HCT116 (cell line): ENCODE measurements around the gene SETD1B. TPM values are rescaled to one million over a fixed set of nuclear protein-coding genes. Genes with fewer than 3 reads are reported as not detected.

ENCODE experiments used
- ATAC-seq: fragments of 200-7000 bp; cut with Tn5 transposase; 2 replicates; pipeline ENCODE4 v1.9.1; 2020; ENCODE audit warnings: mild to moderate bottlenecking, moderate library complexity
- Bru-seq: library from RNA; stranded (reverse); fragments of 400-500 nt; gene quantifications from one replicate; lab custom pipeline; 2021; lab: Mats Ljungman, UMichigan
- BruChase-seq, 2 experiments: library from RNA; stranded (reverse); fragments of 400-500 nt; gene quantifications; one replicate each; lab custom pipeline; 2021; lab: Mats Ljungman, UMichigan
- BruUV-seq: library from RNA; stranded (reverse); fragments of 400-500 nt; replicated peaks from 2 replicates; lab custom pipeline; 2021; lab: Mats Ljungman, UMichigan
- CTCF ChIA-PET: fragments of 300-600 bp; sonication (Branson Sonifier 250); formaldehyde crosslinking; loops from one replicate; lab custom pipeline; 2021; ENCODE audit warnings: antibody characterized with exemption; lab: Charles Lee
- POLR2A ChIA-PET: fragments of 300-600, 350-600 bp; sonication (Branson Sonifier 250); formaldehyde crosslinking; loops from one replicate; lab custom pipeline; 2021; ENCODE audit warnings: antibody characterized with exemption; lab: Charles Lee
- RAD21 ChIA-PET, 2 experiments: fragments of 300-600 bp; sonication (Branson Sonifier 250); formaldehyde crosslinking; loops; one replicate each; lab custom pipeline; 2023; ENCODE audit warnings: low total read pairs in 2 of 2; ENCODE audit not compliant: uncharacterized antibody in 2 of 2, unreplicated experiment in 2 of 2, low non-redundant PET in 1 of 2; lab: Charles Lee
- DNase-seq: peaks from one replicate; pipeline ENCODE4 v3.0.0-alpha.2; 2010; ENCODE audit warnings: low read depth, low spot score
- H2AFZ ChIP-seq: fragments of 200-600 bp; shearing (Covaris generic), sonication (generic); 2 replicates; pipeline ENCODE4 v1.6.1; 2017; ENCODE audit warnings: low read depth, mixed run types, mixed read lengths, antibody characterized with exemption, low read length; ENCODE audit not compliant: poor library complexity, severe bottlenecking
- H3K27ac ChIP-seq: 2 replicates; pipeline ENCODE4 v1.5.1; 2012; ENCODE audit warnings: low read depth, low read length
- H3K27me3 ChIP-seq: fragments of 200-600 bp; sonication (generic); 2 replicates; pipeline ENCODE4 v1.6.1; 2016; ENCODE audit warnings: mixed run types, low read length, mixed read lengths; ENCODE audit not compliant: insufficient read depth
- H3K36me3 ChIP-seq, 2 experiments: fragments of 200-500 bp in 1 of 2; fragments of 200-600 bp in 1 of 2; sonication (Bioruptor generic) in 1 of 2; sonication (generic) in 1 of 2; 2 replicates each; pipeline versions ENCODE4 v1.5.1 to v1.6.1; 2014 to 2016; ENCODE audit warnings: low read length in 2 of 2, inconsistent platforms in 1 of 2, mixed read lengths in 1 of 2, mixed run types in 1 of 2; ENCODE audit not compliant: insufficient read depth in 2 of 2, control insufficient read depth in 1 of 2
- H3K4me1 ChIP-seq, 2 experiments: fragments of 200-600 bp in 1 of 2; sonication (generic) in 1 of 2; 2 replicates each; pipeline versions ENCODE4 v1.5.1 to v1.6.1; 2012 to 2017; ENCODE audit warnings: low read length in 2 of 2, inconsistent platforms in 1 of 2, mild to moderate bottlenecking in 1 of 2, mixed read lengths in 1 of 2, mixed run types in 1 of 2, moderate library complexity in 1 of 2; ENCODE audit not compliant: insufficient read depth in 2 of 2, control insufficient read depth in 1 of 2
- H3K4me2 ChIP-seq: fragments of 200-600 bp; sonication (generic); 2 replicates; pipeline ENCODE4 v1.6.1; 2017; ENCODE audit warnings: mixed run types, low read length, mixed read lengths
- H3K4me3 ChIP-seq, 2 experiments: fragments of 200-600 bp in 1 of 2; sonication (generic) in 1 of 2; replicated peaks in 1 of 2; 2 replicates each; pipeline ENCODE4 v1.5.1; 2011 to 2016; ENCODE audit warnings: low read length in 2 of 2, control low read depth in 1 of 2, low read depth in 1 of 2, mild to moderate bottlenecking in 1 of 2, mixed read lengths in 1 of 2, mixed run types in 1 of 2
- H3K79me2 ChIP-seq: fragments of 200-600 bp; sonication (generic); 2 replicates; pipeline ENCODE4 v1.6.1; 2017; ENCODE audit warnings: mild to moderate bottlenecking, mixed run types, low read length, moderate library complexity, mixed read lengths; ENCODE audit not compliant: insufficient read depth
- H3K9ac ChIP-seq: fragments of 200-600 bp; sonication (generic); 2 replicates; pipeline ENCODE4 v1.6.1; 2016; ENCODE audit warnings: low read length, mixed read lengths
- H3K9me2 ChIP-seq: fragments of 200-600 bp; sonication (generic), shearing (Covaris generic); 2 replicates; pipeline ENCODE4 v1.6.1; 2017; ENCODE audit warnings: mixed run types, mild to moderate bottlenecking, moderate library complexity; ENCODE audit not compliant: insufficient read depth
- H3K9me3 ChIP-seq, 2 experiments: fragments of 200-500 bp in 1 of 2; fragments of 200-600 bp in 1 of 2; sonication (Bioruptor generic) in 1 of 2; sonication (generic) in 1 of 2; 2 replicates each; pipeline ENCODE4 v1.6.1; 2014 to 2017; ENCODE audit warnings: low read length in 2 of 2, mixed read lengths in 2 of 2, inconsistent platforms in 1 of 2, low read depth in 1 of 2, mild to moderate bottlenecking in 1 of 2, mixed run types in 1 of 2, moderate library complexity in 1 of 2; ENCODE audit not compliant: control insufficient read depth in 1 of 2, insufficient read depth in 1 of 2
- H4K20me1 ChIP-seq: fragments of 200-600 bp; sonication (generic), shearing (Covaris generic); 2 replicates; pipeline ENCODE4 v1.6.1; 2017; ENCODE audit warnings: mixed run types, mild to moderate bottlenecking, moderate library complexity; ENCODE audit not compliant: insufficient read depth
- EGR1 ChIP-seq: IDR thresholded peaks from 2 replicates; pipeline ENCODE4 v1.6.1; 2012; ENCODE audit warnings: low read depth
- JUND ChIP-seq: IDR thresholded peaks from 2 replicates; pipeline ENCODE4 v1.6.1; 2012
- POLR2A ChIP-seq: IDR thresholded peaks from 2 replicates; pipeline ENCODE4 v1.7.0; 2011; ENCODE audit warnings: borderline replicate concordance; ENCODE audit not compliant: insufficient read depth, insufficient read length; ENCODE audit errors: extremely low read depth
- POLR2AphosphoS5 ChIP-seq: IDR thresholded peaks from 2 replicates; pipeline ENCODE4 v1.6.1; 2011; ENCODE audit warnings: mild to moderate bottlenecking, low read depth, low read length, moderate library complexity
- SRF ChIP-seq: IDR thresholded peaks from 2 replicates; pipeline ENCODE4 v1.6.1; 2012; ENCODE audit warnings: low read depth
- YY1 ChIP-seq: IDR thresholded peaks from 2 replicates; pipeline ENCODE4 v1.6.1; 2011; ENCODE audit warnings: low read length, low read depth, moderate library complexity, mild to moderate bottlenecking; ENCODE audit not compliant: insufficient replicate concordance; ENCODE audit errors: extremely low read depth
- ZFX ChIP-seq: fragments of 450-650 bp; IDR thresholded peaks from 2 replicates; pipeline ENCODE4 v1.6.1; 2017
- intact Hi-C: fragments of 100-400 bp; cut with micrococcal nuclease; formaldehyde crosslinking; loops from 2 replicates; pipeline ENCODE4 v1.10.0; 2022
- long read RNA-seq: library from polyadenylated mRNA; unstranded; transcript quantifications from one replicate; pipeline ENCODE4 v2.0.0, GENCODE V29; 2021; ENCODE audit not compliant: unreplicated experiment
- polyA plus RNA-seq: library from polyadenylated mRNA; unstranded; fragments of >200 nt; gene quantifications from 2 replicates; pipeline ENCODE4 v1.2.1, GENCODE V29; 2012; ENCODE audit warnings: missing spikeins
- total RNA-seq: library from RNA; stranded (reverse); gene quantifications from one replicate; pipeline ENCODE4 v1.2.1, GENCODE V29; 2021; ENCODE audit not compliant: unreplicated experiment

The SETD1B gene
- total RNA-seq = 17.5 TPM
- polyA plus RNA-seq = 6.6 and 7.3 TPM in 2 replicates
- Bru-seq, nascent RNA = percentile 72 among the genes with signal in this experiment
- BruChase-seq, experiment 1, labeled RNA remaining after a 6-hour chase = percentile 83 among the genes with signal in this experiment
- BruChase-seq, experiment 2, labeled RNA remaining after a 2-hour chase = percentile 82 among the genes with signal in this experiment
- long read RNA-seq, partial matches to known transcripts = 2 of 8 reads
- long read RNA-seq, other reads (novel, unspliced or antisense) = 6 of 8 reads

GRCh38 chr12:121803861-121804416 is at the start of gene SETD1B:
Gene SETD1B, plus strand, starts transcription at chr12:121804009. Its CDS starts 729 bp downstream, at chr12:121804738.
- TF ChIP-seq POLR2A (peak; percentile 39), EGR1 (no peak), POLR2AphosphoS5 (peak; percentile 39; the same call in 1 of the 2 replicates), SRF (no peak), YY1 (peak; percentile 1), ZFX (peak; percentile 83; the same call in 1 of the 2 replicates)
- peak; percentile 10; the same call in 1 of the 2 replicates for ATAC-seq
- Histone ChIP-seq H3K36me3 (peaks cover 3 to 20% of the 10 kb centered on the region in 2 experiments; a peak in 3 of 4 replicates), H3K9ac (peak within 1 kb of the TSS; percentile 98), H3K9me3 (no peaks in the 10 kb centered on the region), H3K4me1 (peaks cover 25 to 55% of the 10 kb centered on the region in 2 experiments), H3K4me2 (peak within 1 kb of the TSS; percentile 99), H3K4me3 (peak within 1 kb of the TSS; percentile 74 to 85), H2AFZ (peak within 1 kb of the TSS; percentile 59), H3K27me3 (no peaks in the 10 kb centered on the region), H3K79me2 (peaks cover 56% of the 10 kb centered on the region), H4K20me1 (no peaks in the 10 kb centered on the region), H3K27ac (peak within 1 kb of the TSS; percentile 100), H3K9me2 (no peaks in the 10 kb centered on the region)
- BruUV-seq = no TSS peak
- ChIA-PET CTCF (interaction anchor here (0.6 to 4.0 kb wide), 3 partner anchors 8 to 235 kb away, joined by 3 to 30 read pairs (median 26); partner anchors contain the start of gene RHOF), RAD21 (no interaction called here), POLR2A (interaction anchor here (1.1 to 2.2 kb wide), 4 partner anchors 9 to 33 kb away, joined by 3 to 8 read pairs (median 6); partner anchors contain the start of gene RHOF)
- intact Hi-C loops = no loop called here
- no peak for DNase-seq

- ChIA-PET POLR2A (no interaction called here), CTCF (no interaction called here)
- no peak for ATAC-seq
- Histone ChIP-seq H3K9ac (no peak overlapping the region), H3K36me3 (peaks cover 4 to 10% of the 10 kb centered on the region in 2 experiments; a peak in 3 of 4 replicates), H3K9me3 (no peaks in the 10 kb centered on the region), H3K27me3 (no peaks in the 10 kb centered on the region)
- no TSS peak for BruUV-seq
- no peak for TF ChIP-seq JUND
- TF ChIP-seq, all 23 proteins: peak for 0
- Histone ChIP-seq H3K4me1 (no peaks in the 10 kb centered on the region), H2AFZ (no peak overlapping the region), H3K4me2 (no peak overlapping the region), H3K4me3 (no peak overlapping the region), H4K20me1 (no peaks in the 10 kb centered on the region), H3K27ac (no peak overlapping the region), H3K9me2 (no peaks in the 10 kb centered on the region), H3K79me2 (no peaks in the 10 kb centered on the region)
- RAD21 ChIA-PET = no interaction called here
- no peak for DNase-seq
- intact Hi-C loops = no loop called here
Observed at GRCh38 chr12:121754836-121755235, 49.0 kb upstream of the SETD1B start.
